Stimulated activated naive CD8-positive, alpha-beta T cell treated with anti-CD3 and anti-CD28 coated beads, Interleukin-15, amount 100 ng/mL, for 72 hours (primary cell): ENCODE results near the gene PCDHGA11.
"Not testable (repeated sequence)": the region's sequence is repeated elsewhere in the genome, so short reads cannot be mapped to it uniquely, and the experiment has no call there.

Experiments used
- ATAC-seq: fragments of 150-1000 bp; cut with Tn5 transposase; 2 replicates; pipeline ENCODE4 v1.10.0; 2021; ENCODE audit warnings: mild to moderate bottlenecking, moderate library complexity
- DNase-seq, 2 donors: peaks; one replicate each; pipeline ENCODE4 v3.0.0; 2021 to 2022
- H3K27ac Mint-ChIP-seq, 2 donors: one replicate each; pipeline ENCODE4 v1.8.0; 2022; ENCODE audit warnings: mild to moderate bottlenecking in 2 of 2, mixed read lengths in 2 of 2, moderate library complexity in 2 of 2
- H3K27me3 Mint-ChIP-seq: one replicate; pipeline ENCODE4 v1.8.0; 2022; ENCODE audit warnings: mixed read lengths
- H3K4me1 Mint-ChIP-seq: one replicate; pipeline ENCODE4 v1.8.0; 2022; ENCODE audit warnings: mild to moderate bottlenecking, mixed read lengths
- H3K4me3 Mint-ChIP-seq, 2 donors: one replicate each; pipeline ENCODE4 v1.8.0; 2022; ENCODE audit warnings: mild to moderate bottlenecking in 2 of 2, mixed read lengths in 2 of 2, moderate library complexity in 1 of 2
- H3K9me3 Mint-ChIP-seq, 2 donors: one replicate each; pipeline ENCODE4 v1.8.0; 2022; ENCODE audit warnings: mixed read lengths in 2 of 2

The PCDHGA11 gene

GRCh38 chr5:141392429-141393198 is 28.2 kb upstream of the PCDHGA11 start, which contains the start of gene PCDHGA8:
Gene PCDHGA8 (plus strand): TSS chr5:141392633. CDS start chr5:141392814, 181 bp downstream.
- Mint-ChIP-seq H3K27ac (peak within 1 kb of the TSS in 1 of 2 donors; percentile 86), H3K4me3 (no peak within 1 kb of the TSS), H3K4me1 (no peaks in the 10 kb centered on the region), H3K27me3 (peaks cover 81% of the 10 kb centered on the region), H3K9me3 (peaks cover 25 to 38% of the 10 kb centered on the region in 2 donors)
- ATAC-seq, result no peak
- no peak for DNase-seq

GRCh38 chr5:141393267-141393666 is 27.6 kb upstream of the PCDHGA11 start:
- Mint-ChIP-seq H3K27me3 (peaks cover 77% of the 10 kb centered on the region), H3K9me3 (peaks cover 23 to 36% of the 10 kb centered on the region in 2 donors), H3K4me3 (no peak overlapping the region), H3K27ac (no peak overlapping the region), H3K4me1 (no peaks in the 10 kb centered on the region)
- ATAC-seq (no peak), DNase-seq (no peak)

GRCh38 chr5:141394401-141395187 is 26.3 kb upstream of the PCDHGA11 start:
- DNase-seq, H3K4me3 Mint-ChIP-seq, ATAC-seq, H3K4me1 Mint-ChIP-seq, H3K27ac Mint-ChIP-seq: not testable (repeated sequence)
- H3K27me3 Mint-ChIP-seq, result peaks cover 77% of the 10 kb centered on the region
- peaks cover 20 to 34% of the 10 kb centered on the region in 2 donors for H3K9me3 Mint-ChIP-seq

GRCh38 chr5:141397756-141398551 is 22.9 kb upstream of the PCDHGA11 start, which contains the start of gene PCDHGB5:
Gene PCDHGB5 (plus strand): TSS chr5:141397947. CDS start chr5:141398128, 181 bp downstream.
- ATAC-seq (peak; percentile 92), DNase-seq (peak in 1 of 2 donors; percentile 51)
- H3K4me1 Mint-ChIP-seq, result not testable (repeated sequence)
- Mint-ChIP-seq H3K9me3 (peaks cover 11 to 32% of the 10 kb centered on the region in 2 donors), H3K27me3 (peaks cover 79% of the 10 kb centered on the region), H3K4me3 (peak within 1 kb of the TSS; percentile 67 to 69), H3K27ac (peak within 1 kb of the TSS; percentile 33 to 42)

GRCh38 chr5:141398608-141399007 is 22.2 kb upstream of the PCDHGA11 start:
- Mint-ChIP-seq H3K27me3 (peaks cover 79% of the 10 kb centered on the region), H3K4me1 (peaks cover 9% of the 10 kb centered on the region), H3K9me3 (peaks cover 11 to 38% of the 10 kb centered on the region in 2 donors), H3K4me3 (no peak overlapping the region), H3K27ac (peak overlapping the region in 1 of 2 donors; percentile 42)
- ATAC-seq (no peak), DNase-seq (no peak)

- Mint-ChIP-seq H3K4me3 (no peak overlapping the region), H3K27me3 (peaks cover 79% of the 10 kb centered on the region), H3K27ac (no peak overlapping the region)
Observed at GRCh38 chr5:141399555-141400258, 21.1 kb upstream of the PCDHGA11 start.

GRCh38 chr5:141402553-141403243 is 18.2 kb upstream of the PCDHGA11 start, which contains the start of gene PCDHGA9:
Gene PCDHGA9 (plus strand): TSS chr5:141402778. CDS start chr5:141402953, 175 bp downstream.
- DNase-seq (no peak), ATAC-seq (no peak)
- Mint-ChIP-seq H3K9me3 (peaks cover 5 to 46% of the 10 kb centered on the region in 2 donors), H3K4me1 (peaks cover 9% of the 10 kb centered on the region), H3K27me3 (peaks cover 80% of the 10 kb centered on the region), H3K4me3 (peak within 1 kb of the TSS; percentile 44 to 62), H3K27ac (no peak within 1 kb of the TSS)

More at GRCh38 chr5:141399555-141400258, 21.1 kb upstream of the PCDHGA11 start:
- H3K4me1 Mint-ChIP-seq, result peaks cover 9% of the 10 kb centered on the region
- DNase-seq (no peak), ATAC-seq (no peak)
- H3K9me3 Mint-ChIP-seq, result peaks cover 5 to 34% of the 10 kb centered on the region in 2 donors

- no peak overlapping the region for H3K27ac Mint-ChIP-seq
Observed at GRCh38 chr5:141403387-141403786, 17.5 kb upstream of the PCDHGA11 start.

GRCh38 chr5:141407790-141408505 is 12.9 kb upstream of the PCDHGA11 start, which contains the start of gene PCDHGB6:
Gene PCDHGB6 (plus strand): TSS chr5:141408021. CDS start chr5:141408203, 182 bp downstream.
- Mint-ChIP-seq H3K4me3 (peak within 1 kb of the TSS; percentile 73 to 81), H3K27me3 (peaks cover 79% of the 10 kb centered on the region), H3K27ac (peak within 1 kb of the TSS in 1 of 2 donors; percentile 9), H3K4me1 (peaks cover 13% of the 10 kb centered on the region), H3K9me3 (peaks cover 10 to 49% of the 10 kb centered on the region in 2 donors)
- DNase-seq (peak in 1 of 2 donors; percentile 52), ATAC-seq (peak; percentile 76)

More at GRCh38 chr5:141403387-141403786, 17.5 kb upstream of the PCDHGA11 start:
- Mint-ChIP-seq H3K9me3 (peaks cover 5 to 53% of the 10 kb centered on the region in 2 donors), H3K4me3 (peak overlapping the region in 1 of 2 donors; percentile 62), H3K4me1 (peaks cover 16% of the 10 kb centered on the region), H3K27me3 (peaks cover 86% of the 10 kb centered on the region)
- ATAC-seq, result no peak
- no peak for DNase-seq

- Mint-ChIP-seq H3K4me1 (peaks cover 26% of the 10 kb centered on the region), H3K9me3 (peaks cover 10 to 38% of the 10 kb centered on the region in 2 donors), H3K4me3 (no peak overlapping the region), H3K27ac (no peak overlapping the region), H3K27me3 (peaks cover 79% of the 10 kb centered on the region)
- ATAC-seq (no peak), DNase-seq (no peak)
Observed at GRCh38 chr5:141409598-141410306, 11.1 kb upstream of the PCDHGA11 start.

GRCh38 chr5:141411575-141411974 is 9.3 kb upstream of the PCDHGA11 start:
- ATAC-seq, result no peak
- Mint-ChIP-seq H3K27ac (no peak overlapping the region), H3K27me3 (peaks cover 81% of the 10 kb centered on the region), H3K4me3 (no peak overlapping the region), H3K4me1 (peaks cover 32% of the 10 kb centered on the region), H3K9me3 (peaks cover 10 to 29% of the 10 kb centered on the region in 2 donors)
- no peak for DNase-seq

GRCh38 chr5:141412854-141413539 is 7.9 kb upstream of the PCDHGA11 start, which contains the start of gene PCDHGA10:
Gene PCDHGA10 (plus strand): TSS chr5:141412987. CDS start chr5:141413176, 189 bp downstream.
- H3K9me3 Mint-ChIP-seq, result peaks cover 10 to 28% of the 10 kb centered on the region in 2 donors
- peak within 1 kb of the TSS in 1 of 2 donors; percentile 96 for H3K27ac Mint-ChIP-seq
- DNase-seq, result peak; percentile 56 to 64
- H3K4me3 Mint-ChIP-seq, result peak within 1 kb of the TSS; percentile 89 to 91
- peaks cover 82% of the 10 kb centered on the region for H3K27me3 Mint-ChIP-seq
- H3K4me1 Mint-ChIP-seq, result peaks cover 36% of the 10 kb centered on the region
- peak; percentile 78 for ATAC-seq
